GM12874 (cell line): Measurements from ENCODE around the gene IGHMBP2.
A peak's percentile ranks its signal among the peaks of the same experiment; 100 is the strongest.

Experiments
- CTCF ChIP-seq: IDR thresholded peaks from 2 replicates; pipeline ENCODE4 v1.5.1; 2011; ENCODE audit warnings: low read depth, mild to moderate bottlenecking, control low read depth, low read length, moderate library complexity; ENCODE audit not compliant: insufficient read depth

Gene IGHMBP2

DNA sequence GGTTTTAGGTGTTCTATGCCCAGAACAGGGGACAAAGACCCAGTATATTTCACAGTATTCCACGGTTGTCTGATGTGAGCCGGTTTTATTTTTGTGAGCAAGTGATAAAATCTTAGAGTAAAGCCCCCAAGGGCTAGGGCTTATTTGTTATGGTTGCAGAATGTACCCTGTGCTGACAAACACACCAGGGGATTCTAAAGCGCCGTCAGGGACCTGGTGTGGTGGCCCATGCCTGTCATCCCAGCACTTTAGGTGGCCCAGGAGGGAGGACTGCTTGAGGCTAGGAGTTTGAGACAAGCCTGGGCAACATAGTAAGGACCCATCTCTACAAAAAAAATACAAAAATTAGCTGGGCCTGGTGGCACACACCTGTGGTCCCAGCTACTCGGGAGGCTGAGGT is 22.8 kb upstream of the IGHMBP2 start:
- TF ChIP-seq CTCF: no peak

GRCh38 chr11:68881320-68881719 is 22.4 kb upstream of the IGHMBP2 start:
- TF ChIP-seq CTCF: no peak

DNA sequence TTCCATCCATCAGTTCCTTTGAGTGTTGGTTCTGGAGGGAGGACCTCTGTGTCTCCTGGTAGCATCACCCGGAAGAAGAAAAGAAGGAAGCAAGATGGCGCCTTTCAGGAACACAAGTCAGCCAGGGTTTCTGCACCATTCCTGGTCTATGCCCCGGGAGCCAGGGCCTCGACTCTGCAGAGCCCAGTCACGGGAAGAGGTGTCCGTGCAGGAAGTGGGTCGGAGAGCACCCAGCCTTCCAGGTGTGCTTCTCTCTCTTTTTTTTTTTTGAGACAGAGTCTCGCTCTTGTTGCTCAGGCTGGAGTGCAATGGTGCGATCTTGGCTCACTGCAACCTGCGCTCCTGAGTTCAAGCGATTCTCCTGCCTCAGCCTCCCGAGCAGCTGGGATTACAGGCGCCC is 21.3 kb upstream of the IGHMBP2 start:
- TF ChIP-seq CTCF: no peak

GRCh38 chr11:68889948-68890446 is 13.7 kb upstream of the IGHMBP2 start:
- TF ChIP-seq CTCF: peak; percentile 24; the same call in 1 of the 2 replicates

- no peak for TF ChIP-seq CTCF
Observed at GRCh38 chr11:68890490-68891231, 13.0 kb upstream of the IGHMBP2 start.

- no peak for TF ChIP-seq CTCF
Observed at GRCh38 chr11:68891351-68891948, 12.2 kb upstream of the IGHMBP2 start.

DNA sequence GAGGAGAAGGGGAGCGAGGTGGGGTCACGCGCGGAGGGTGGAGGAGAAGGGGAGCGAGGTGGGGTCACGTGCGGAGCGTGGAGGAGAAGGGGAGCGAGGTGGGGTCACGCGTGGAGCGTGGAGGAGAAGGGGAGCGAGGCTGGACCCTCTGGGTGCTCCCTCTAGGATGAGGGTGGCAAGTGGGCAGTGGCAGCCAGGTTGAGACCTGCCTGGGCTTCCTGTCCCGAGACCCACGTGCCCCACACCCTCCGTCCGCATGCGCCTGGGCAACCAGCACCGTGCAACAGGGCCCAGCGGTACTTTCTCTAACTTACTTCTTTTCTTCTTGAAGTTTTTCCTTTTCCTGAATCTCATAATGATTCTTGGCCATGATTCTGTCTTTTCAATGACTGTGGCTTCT is 11.1 kb upstream of the IGHMBP2 start:
- no peak for TF ChIP-seq CTCF
